Skin of body (tissue), 3 donors: ENCODE measurements around the gene TCEAL7. TPM values are rescaled to one million over a fixed set of nuclear protein-coding genes. Genes with fewer than 3 reads are reported as not detected.

ENCODE experiments used
- DNase-seq: peaks from one replicate; lab custom pipeline; 2025; lab: John Stamatoyannopoulos, UW
- small RNA-seq: library from RNA; depleted of rRNA; stranded (forward); fragments of <200 nt; gene quantifications from one replicate; pipeline ENCODE3, GENCODE V24; 2014; ENCODE audit warnings: low replicate concordance
- total RNA-seq: library from RNA; depleted of rRNA; stranded (reverse); fragments of >200 nt; gene quantifications from one replicate; pipeline ENCODE4 v1.2.3, GENCODE V29; 2014

Gene TCEAL7
- total RNA-seq, 1 donor from 2014 or later, result 44.0 TPM

GRCh38 chrX:103367502-103367901 lies 37.5 kb downstream of the TCEAL7 start:
- DNase-seq, result no peak

- no peak for DNase-seq
Measured at GRCh38 chrX:103369479-103369878, 39.4 kb downstream of the TCEAL7 start.

GRCh38 chrX:103372886-103373285 lies 42.8 kb downstream of the TCEAL7 start:
- no peak for DNase-seq

DNA sequence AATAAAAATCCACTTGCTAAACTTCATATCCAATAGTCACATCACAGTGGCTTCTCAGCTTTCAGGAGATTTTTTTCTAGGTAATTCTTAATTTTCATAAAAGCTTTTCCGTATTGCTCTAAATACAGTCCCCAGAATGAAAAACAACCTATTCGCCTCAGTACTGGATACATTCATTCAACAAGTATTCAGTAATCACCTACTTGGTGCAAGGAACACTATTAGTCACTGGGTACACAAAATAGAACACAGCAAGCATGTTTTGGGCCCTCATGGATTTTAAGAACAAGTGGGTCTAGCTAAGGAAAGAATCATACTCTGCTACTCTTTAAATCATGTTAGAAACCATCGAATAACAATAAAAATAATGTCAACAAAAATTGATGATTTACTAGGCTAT lies 43.5 kb downstream of the TCEAL7 start:
- DNase-seq, result no peak

- DNase-seq, result peak; percentile 41
Measured at GRCh38 chrX:103376118-103376978, 46.3 kb downstream of the TCEAL7 start, which contains the start of gene BEX3. Gene BEX3 (plus strand): TSS chrX:103376538. CDS start chrX:103377522, 984 bp downstream.

DNA sequence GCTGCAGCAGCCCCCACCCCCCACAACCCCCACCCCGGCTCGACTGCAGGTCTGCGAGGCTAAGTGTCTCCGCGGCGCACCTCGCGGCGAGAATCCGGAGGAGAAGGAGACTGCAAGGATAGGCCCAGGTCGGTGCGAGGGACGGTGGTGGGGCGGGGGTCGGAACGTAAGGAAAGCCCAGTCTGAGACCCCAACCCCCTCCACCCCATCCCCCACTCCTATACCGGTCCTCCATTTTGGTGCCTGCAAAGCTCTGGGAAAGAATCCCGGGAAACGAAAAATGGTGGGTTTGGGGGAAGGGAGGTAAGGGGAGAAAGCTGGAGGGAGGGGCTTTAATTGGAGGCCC lies 46.9 kb downstream of the TCEAL7 start:
- peak; percentile 20 for DNase-seq

GRCh38 chrX:103378990-103379389 lies 49.0 kb downstream of the TCEAL7 start:
- DNase-seq, result no peak

Small RNA genes lying within 50 kb of the gene (small RNA-seq; reads per million reads assigned to genes)
- not detected for gene Z92846.1

Other genes starting within 250 kb of the TCEAL7 start
- not detected for gene NXF3, start 237.1 kb upstream of the TCEAL7 start, total RNA-seq
- 28.6 TPM for gene BEX4, start 115.1 kb upstream of the TCEAL7 start, total RNA-seq
- 106 TPM for gene TCEAL8, start 75.1 kb upstream of the TCEAL7 start, total RNA-seq
- gene TCEAL5, start 53.5 kb upstream of the TCEAL7 start, total RNA-seq, result 1.1 TPM
- gene BEX2, start 19.2 kb upstream of the TCEAL7 start, total RNA-seq, result 7.8 TPM
- gene TCEAL9, start 26.3 kb downstream of the TCEAL7 start, total RNA-seq, result 81.3 TPM
- 102 TPM for gene BEX3, start 46.3 kb downstream of the TCEAL7 start, total RNA-seq
- gene RAB40A, start 189.2 kb downstream of the TCEAL7 start, total RNA-seq, result 0.30 TPM